Kidney glomerular epithelial cell (primary cell): ENCODE data around the gene ARHGEF11.

Experiments
- DNase-seq: peaks from one replicate; lab custom pipeline; 2025; lab: John Stamatoyannopoulos, UW

ARHGEF11 gene

DNA sequence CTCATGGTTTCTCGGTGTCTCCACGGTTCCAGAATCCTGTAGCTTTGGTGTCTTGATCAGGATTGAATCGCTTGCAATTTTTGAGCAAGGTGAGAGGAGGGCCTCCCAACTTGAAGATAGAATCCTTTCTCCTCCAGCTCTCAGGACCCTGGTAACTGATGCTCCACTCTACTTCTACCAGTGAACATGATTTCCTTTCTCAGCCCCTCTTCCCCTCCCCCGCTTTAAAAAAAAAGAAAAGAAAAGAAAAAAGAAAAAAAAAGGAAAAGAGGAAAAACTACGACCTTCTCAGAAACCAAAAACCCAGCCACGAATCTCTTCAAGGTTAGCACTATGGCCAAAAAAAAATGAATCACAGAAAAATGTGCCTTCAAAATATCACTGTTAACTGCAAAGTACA is 1.2 kb downstream of the ARHGEF11 start:
- DNase-seq: no peak

DNA sequence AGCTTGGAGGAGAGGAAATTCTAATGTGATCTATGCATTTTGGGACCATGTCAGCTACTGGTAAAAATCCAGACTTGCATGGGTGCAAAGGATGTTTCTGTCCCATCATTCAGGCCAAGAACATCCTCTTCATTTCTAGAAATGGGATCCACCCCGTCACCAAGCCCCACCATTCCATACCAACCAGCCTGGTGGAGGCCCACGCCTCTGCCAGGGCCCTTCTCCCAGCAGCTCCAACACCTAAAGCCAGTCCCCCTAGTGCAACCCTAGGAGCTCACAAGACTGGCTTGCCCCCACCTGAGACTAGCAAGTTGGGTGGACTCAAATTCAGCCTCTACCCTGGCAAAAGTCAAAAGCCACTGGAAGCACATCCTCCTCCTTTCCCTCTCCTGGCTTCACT is 1.9 kb downstream of the ARHGEF11 start:
- DNase-seq: no peak

DNA sequence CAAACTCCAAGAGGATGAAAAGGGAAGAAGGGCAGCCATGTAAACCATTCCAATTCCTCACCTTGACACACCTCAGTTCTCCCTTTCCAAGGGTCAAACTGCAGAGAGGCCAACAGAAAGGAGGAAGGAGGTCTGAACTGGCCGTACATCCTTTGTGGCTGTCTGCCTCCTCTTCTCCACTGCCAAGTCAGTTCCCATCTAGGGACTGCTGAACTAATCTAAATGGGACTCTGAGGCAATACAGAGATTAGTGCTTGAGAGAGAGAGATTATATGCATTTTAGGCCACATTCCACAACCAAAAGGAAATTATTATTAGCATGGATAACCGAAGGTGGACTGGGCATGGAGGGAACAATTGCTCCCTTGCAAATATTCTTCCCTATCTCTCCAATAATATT is 2.7 kb downstream of the ARHGEF11 start:
- DNase-seq: no peak

DNA sequence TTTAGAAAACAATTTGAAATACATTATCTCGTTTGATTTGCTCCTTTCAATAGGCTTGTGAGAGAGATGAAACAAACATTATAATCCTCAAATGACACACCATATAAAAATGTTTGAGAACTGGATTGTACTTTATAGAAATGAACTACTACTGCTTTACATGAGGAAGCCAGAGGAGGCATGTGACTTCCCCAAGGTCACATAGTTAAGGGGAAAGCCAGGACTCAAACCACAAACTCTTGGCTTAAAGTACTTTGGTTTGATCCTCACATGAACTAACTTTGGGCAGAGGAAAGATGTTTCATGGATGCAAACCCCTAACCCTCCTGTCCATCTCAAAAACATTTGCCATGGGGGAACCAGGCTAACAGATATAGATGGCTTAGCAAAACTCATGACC is 4.7 kb downstream of the ARHGEF11 start:
- DNase-seq: no peak

DNA sequence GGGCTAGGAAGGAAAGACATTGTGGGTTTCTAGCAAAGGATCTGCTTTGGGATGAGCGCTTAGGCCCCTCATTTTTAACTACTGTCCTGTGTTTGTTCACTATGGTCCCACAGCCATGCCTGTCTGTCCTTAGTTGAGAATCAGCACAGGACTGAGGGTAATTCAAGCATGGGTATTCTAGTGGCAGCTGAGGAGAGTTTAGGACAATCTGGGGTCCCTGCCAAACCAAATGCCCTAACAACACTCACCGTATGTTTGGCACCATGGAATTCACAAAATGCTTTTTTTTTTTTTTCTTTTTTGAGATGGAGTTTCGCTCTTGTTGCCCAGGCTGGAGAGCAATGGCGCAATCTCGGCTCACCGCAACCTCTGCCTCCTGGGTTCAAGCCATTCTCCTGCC is 10.4 kb downstream of the ARHGEF11 start:
- DNase-seq: no peak

DNA sequence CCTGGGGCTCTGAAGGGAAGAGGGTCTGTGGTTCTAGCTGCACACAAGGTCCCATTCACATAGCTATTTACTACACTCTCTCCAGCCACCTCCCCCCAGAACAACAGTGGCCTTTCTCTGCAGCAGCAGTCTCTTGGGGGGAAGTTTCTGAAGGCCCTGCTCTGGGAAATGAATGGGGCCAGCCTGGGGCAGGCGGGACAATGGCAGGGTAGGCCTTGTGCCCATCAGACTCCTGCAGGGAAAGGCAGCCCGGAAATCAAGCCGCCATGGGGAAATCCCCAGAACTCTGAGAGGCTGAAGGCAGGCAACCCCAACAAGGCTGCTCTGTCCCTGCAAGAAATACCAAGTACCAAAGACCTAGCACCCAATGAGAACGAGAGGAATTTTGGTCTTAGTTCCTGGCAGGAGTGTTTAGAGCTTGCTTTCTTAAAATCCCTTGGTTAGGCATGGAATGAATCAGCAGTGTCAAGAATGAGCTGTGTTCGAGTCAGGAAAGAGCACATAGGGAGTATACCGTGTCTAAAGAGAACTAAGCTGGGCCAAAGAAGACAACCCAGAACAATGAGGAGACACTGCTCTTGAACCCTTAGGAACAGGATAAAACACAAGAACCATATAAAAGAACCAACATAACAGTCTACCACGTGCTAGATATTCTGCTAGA is 11.3 kb downstream of the ARHGEF11 start:
- DNase-seq: no peak

DNA sequence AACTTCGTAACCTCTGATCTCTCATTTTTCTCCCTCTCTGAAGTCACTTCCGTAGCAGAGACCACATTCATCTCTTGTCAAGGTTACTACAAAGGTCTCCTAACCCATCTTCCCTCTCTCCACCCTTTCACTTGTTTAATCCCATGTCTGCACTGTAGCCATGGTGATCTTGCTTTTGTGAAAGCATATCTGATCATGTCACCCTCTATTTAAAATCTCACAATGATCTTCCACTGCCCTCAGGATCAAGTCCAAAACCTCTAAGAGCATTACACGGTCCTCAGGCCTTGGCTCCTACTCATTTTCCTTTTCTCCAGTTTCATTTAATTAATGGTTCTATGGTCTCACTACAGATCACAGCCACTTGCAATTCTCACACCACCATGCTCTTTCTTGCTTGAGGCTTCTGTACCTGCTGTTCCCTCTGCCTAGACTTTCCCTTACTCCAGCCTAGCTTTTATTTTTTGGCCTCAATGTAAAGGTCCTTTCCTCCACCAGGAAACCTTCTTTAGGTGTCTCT is 12.1 kb downstream of the ARHGEF11 start:
- no peak for DNase-seq

DNA sequence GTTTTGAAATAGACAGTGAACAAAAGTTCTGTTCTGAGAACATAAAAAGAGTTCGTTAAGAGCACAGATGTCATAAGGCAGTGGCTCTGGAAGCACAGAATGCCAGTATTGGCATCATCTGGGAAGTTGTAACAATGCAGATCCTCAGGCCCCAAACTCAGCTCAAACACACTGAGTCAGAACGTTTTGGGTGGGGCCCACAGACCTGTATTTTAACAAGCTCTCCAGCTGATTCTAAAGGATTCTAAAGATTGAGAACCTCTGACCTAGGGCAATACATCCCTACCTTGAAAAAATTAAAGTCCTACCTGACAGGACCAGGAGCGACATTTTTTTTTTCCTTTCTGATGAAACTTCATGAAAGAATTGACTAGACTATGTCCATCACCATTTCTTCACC is 13.2 kb downstream of the ARHGEF11 start:
- DNase-seq: no peak

DNA sequence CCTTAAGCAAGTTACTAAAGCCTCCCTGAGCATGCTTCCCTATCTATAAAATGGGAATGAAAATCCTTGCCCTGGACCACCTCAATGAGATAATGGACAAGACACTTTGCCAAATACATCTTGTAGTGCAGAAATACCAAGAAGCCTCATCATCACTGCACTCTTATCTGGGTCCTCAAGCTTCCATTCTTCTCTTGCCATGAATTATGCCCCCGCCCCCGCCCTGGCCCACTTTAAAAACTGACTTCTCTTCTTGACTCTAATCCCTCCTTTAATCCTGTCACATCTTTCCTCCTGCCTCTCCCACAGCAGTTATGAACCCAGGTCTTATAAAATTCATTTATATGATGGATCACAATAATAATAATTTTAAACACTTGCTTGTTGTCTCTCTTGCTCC is 14.8 kb downstream of the ARHGEF11 start:
- no peak for DNase-seq

DNA sequence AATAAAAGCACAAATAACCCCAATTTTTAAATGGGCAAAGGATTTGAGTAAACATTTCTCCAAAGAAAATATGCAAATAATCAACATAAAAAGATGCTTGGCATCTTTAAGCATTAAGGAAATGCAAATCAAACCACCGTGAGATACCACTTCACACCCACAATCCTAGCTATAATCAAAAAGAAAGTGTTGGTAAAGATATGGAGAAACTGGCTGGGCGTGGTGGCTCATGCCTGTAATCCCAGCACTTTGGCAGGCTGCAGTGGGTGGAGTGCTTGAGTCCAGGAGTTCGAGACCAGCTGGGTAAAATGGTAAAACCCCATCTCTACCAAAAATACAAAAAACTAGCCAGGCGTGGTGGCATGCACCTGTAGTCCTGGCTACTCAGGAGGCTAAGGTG is 16.9 kb downstream of the ARHGEF11 start:
- DNase-seq: no peak

DNA sequence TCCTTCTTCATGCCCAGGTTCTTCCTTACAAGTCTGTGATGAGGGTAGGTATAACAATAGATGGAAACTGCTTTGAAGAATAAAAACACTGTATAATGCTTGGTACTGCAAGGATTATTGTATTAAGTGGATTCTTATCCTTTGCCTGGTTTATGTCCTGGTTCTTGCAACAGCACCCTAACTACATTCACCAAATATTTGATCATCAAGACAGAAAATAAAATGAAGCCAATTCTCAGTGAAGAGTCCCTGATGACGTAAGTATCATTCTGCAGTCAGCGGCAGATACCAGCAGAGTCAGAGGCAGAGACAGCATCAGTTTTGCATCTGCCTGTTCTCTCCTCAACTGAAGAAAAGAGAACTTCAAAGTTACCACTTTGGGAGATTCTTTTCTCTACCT is 19.7 kb downstream of the ARHGEF11 start:
- no peak for DNase-seq

DNA sequence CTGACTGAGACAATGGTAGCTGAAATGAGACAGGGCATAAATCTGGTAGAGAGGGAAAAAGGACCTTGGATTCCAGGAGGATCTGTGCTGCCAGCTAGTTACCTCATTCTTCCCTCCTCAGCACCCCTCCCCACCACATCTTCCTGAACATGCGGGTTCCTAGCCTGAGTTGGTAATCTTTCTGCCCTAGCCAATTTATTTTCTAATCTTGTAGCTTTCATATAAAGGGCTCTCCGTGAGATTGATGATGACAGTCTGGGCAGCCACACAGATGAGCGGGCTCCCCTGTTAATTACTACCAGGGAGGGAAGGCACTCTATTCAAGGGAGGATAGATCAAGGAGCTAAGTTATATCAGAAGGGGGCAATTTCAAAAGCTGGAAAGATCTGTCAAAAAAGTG is 20.2 kb downstream of the ARHGEF11 start:
- no peak for DNase-seq

DNA sequence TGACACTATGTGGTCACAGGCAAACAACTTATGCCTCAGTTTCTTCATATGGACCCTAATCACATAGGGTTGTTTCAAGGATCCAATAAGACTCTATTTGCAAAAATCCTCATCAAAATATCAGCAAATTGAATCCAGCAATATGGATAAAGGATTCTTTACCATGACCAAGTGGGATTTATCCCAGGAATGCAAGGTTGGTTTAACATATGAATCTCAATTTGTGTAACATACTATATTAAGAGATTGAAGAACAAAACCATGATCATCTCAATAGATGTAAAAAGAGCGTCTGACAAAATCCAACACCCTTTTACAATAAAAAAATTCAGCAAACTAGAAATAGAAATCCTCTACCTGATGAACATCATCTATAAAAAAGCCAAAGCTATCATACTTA is 23.9 kb downstream of the ARHGEF11 start:
- DNase-seq: no peak

DNA sequence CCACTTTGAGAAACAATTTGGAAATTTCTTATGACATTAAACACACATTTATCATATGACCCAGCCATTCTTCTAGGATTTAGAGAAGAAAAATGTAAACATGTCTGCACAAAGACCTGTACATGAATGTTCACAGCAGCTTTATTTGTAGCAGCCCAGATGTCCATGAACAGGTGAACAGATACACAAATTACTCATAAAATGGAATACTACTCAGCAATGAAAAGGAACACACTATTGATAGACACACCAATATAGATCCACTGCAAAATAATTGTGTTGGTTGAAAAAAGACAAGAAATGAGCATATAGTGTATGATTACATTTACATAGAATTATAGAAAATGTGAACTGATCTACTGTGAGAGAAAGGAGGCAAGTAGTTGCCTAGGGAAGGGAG is 26.1 kb downstream of the ARHGEF11 start:
- DNase-seq: no peak

DNA sequence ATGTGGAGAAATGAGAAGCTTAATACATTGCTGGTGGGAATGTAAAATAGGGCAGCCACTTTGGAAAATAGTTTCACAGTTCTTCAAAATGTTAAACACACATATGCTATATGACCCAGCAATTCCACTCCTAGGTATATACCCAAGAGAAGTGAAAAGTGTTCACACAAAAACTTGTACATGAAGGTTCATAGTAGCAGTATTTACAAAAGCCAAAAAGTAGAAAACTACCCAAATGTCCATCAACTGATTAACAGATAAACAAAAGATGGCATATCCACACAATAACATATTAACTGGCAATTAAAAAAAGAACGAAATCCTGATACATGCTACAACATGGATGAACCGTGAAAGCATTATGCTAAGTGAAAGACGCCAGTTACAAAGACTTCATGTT is 33.7 kb downstream of the ARHGEF11 start:
- no peak for DNase-seq

DNA sequence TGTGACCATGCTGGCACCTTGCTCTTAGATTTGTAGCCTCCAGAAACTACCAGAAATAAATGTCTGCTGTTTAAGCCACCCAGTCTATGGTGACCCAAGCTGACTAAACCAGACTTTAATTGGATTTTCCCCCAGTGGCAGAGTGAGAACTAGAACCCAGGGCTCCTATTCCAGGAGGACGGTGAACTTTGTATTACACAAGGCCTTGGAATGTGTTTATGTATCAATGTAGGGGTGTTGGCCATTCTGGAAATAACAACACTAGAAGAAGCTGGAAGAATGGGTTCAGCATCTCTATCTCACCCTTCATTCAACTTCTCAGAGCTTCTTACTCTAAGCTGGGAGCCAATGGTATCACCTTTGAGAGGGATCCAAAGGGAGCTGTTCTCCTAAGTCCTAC is 37.0 kb downstream of the ARHGEF11 start:
- no peak for DNase-seq

DNA sequence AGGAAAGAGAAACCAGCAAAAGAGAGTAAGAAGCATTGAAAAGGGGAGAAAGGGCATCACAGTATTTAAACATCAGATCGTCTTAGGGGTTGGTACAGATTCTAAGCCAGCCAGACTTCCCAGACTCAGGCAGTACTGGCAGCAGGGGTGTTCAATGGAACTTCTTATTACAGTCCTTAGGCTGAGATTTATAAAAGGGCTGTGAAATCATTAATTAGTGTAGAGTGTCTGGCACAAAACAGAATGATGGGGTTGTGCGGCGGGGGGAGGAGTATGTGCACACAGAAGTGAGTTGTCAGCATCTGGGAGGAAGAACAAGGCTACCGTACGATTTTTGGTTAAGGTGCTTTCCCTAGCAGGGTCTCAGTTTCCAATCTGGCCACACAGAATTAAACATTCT is 38.2 kb downstream of the ARHGEF11 start:
- DNase-seq: no peak

DNA sequence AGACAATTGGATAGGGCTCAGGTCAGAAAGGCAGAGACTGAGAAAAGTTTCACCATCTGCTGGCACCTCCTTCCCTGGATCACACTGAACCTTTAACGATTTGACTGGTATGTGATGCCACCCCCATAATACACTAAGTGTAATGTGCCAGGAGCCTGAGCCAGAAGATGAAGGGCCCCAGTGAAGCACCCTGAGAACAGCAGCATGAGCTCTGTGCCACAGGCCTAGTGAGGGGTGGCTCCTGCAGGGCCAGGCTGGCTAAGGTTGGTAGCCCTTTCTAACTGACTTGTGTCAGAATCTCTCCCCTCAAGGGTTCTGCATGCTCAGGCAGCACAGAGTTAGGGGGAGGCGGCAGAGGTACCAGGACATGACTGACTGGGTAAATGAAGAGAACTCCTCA is 38.9 kb downstream of the ARHGEF11 start:
- no peak for DNase-seq

DNA sequence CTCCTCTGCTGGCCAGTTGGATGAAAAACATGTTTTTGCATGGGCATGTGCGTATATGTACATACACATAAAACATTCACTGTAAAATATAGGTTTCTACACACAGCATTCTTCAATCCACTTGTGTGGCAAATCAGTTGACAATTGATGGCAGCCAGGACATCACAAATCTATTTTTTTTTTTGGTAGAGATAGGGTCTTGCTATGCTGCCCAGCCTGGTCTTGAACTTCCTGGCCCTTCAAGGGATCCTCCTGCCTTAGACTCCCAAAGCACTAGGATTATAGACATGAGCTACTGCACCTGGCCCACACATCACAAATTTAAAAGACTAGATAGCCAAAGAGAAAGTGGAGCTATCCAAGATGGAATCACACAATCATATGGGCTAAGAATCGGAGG is 39.6 kb downstream of the ARHGEF11 start:
- no peak for DNase-seq

DNA sequence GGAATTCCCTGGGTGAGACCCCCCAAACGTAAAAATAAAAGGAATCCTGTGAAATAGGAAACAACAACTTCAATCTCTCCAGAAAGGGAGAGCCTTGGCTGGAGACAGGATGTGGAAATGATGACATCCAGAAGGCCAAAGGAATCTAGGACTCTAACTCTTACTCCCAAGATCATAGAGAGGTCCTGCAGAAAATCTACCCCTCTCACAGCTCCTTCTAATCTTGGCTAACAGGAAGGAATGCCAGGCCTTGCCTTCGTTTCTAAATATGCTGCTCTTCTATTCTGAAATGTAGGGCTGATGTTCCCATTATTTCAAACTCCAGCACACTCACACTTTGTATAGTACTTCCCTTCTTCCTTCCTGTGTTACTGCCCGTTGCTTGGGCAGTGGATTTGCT is 40.7 kb downstream of the ARHGEF11 start:
- no peak for DNase-seq

DNA sequence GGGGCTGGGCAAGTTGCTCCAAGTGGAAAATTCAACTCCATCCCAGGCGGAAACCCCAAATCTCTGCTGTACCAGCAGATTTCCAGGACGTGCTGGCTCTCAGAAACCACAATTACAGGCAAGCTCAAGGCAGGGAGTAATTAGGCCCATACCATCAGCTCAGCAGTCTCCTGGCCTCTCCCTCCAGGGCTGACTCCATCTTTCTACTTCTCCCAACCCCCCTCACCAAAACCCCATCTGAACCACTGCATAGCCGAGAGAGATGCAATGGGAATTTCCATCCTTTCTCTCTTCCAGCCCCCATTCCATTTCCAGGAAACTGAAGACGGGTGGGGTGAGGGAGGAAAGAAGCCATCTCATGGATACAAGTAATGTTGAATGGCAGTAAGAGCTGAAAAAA is 41.2 kb downstream of the ARHGEF11 start:
- no peak for DNase-seq

DNA sequence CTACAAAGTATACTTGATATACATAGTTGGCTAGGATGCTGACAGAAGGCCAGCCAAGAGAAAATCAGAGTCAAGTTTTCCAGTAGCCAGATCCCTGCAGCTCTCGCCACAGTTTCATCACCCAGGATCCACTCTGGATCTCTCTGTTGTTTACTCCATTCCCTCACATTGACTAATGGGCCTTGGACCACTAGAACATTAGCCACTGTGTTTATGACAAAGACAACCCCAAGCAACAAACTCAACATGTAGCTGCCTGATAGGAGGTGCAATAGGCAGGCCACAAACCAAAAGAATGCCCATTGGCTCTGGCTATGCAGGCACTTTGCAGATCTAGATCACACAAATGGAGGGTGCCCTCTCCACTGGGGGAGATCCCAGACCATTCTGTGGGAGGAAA is 44.2 kb downstream of the ARHGEF11 start:
- DNase-seq: no peak

DNA sequence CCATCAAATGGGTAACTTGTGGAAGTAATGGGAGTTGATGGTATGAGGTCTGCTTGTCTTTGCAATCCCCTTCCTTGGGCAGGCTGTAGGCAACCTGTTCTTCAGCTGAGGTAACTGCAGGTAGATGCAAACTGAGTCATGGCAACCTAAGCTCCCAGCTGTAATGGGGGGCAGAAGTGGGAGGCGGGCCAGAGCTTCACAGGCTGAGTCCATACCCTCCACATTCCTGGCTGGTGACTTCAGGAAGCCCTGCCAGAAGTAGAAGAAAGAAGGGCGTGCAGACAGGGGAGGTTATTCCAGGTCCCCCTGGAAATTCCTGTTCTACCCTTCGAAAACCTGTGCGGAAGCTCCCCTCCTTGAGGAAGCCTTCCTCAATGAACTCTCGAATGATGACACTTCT is 44.9 kb downstream of the ARHGEF11 start:
- no peak for DNase-seq

DNA sequence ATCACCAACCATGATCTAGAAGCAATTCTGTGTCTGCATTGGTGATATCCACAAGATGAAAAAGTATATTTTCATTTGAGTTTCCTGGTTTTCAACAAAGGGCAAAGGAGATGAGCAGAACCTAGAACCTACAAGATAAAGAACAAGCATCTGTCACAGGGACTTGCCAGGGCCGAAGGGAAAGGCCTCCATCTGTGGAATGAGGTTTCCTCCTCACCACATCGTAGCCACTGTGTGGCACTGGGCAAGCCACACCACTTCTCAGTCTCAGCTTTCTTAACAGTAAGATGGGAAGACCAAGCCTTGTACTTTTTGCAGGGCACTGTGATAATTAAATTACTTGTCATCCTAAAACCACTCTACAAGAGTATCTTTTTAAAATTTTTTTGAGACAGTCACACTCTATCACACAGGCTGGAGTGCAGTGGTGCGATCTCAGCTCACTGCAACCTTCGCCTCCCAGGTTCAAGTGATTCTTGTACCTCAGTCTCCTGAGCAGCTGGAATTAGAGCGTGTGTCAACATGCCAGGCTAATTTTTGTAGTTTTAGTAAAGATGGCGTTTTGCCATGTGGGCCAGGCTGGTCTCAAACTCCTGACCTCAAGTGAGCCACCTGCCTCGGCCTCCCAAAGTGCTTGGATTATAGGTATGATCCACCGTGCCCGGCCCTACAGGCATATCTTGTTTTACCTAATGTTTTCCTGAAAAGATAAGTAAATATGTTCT is 45.8 kb downstream of the ARHGEF11 start:
- no peak for DNase-seq
